Caco-2 (cell line): ENCODE data around the gene TMEM161A. TPM values are rescaled to one million over a fixed set of nuclear protein-coding genes. Genes with fewer than 3 reads are reported as not detected.

Source experiments
- BruUV-seq: library from RNA; stranded (reverse); fragments of 400-500 nt; replicated peaks from 2 replicates; lab custom pipeline; 2021; lab: Mats Ljungman, UMichigan
- CTCF ChIA-PET: fragments of 300-600 bp; sonication (Branson Sonifier 250); formaldehyde crosslinking; loops from one replicate; lab custom pipeline; 2022; ENCODE audit warnings: antibody characterized with exemption; lab: Charles Lee
- POLR2A ChIA-PET: fragments of 300-600 bp; sonication (Branson Sonifier 250); formaldehyde crosslinking; loops from one replicate; lab custom pipeline; 2022; ENCODE audit warnings: antibody characterized with exemption; lab: Charles Lee
- DNase-seq, 2 experiments: peaks; one replicate each; pipeline versions ENCODE4 v3.0.0 to v3.0.0-alpha.2; 2020 to 2022
- H3K27me3 ChIP-seq: replicated peaks from 2 replicates; pipeline ENCODE4 v1.6.0; 2011; ENCODE audit warnings: low read length; ENCODE audit not compliant: control insufficient read depth, insufficient read depth
- H3K36me3 ChIP-seq: 2 replicates; pipeline ENCODE4 v1.5.1; 2011; ENCODE audit warnings: low read length; ENCODE audit not compliant: control insufficient read depth, insufficient read depth
- H3K4me1 ChIP-seq: fragments of 250-450 bp; sonication (Bioruptor Pico); 2 replicates; pipeline ENCODE4 v1.5.1; 2020; ENCODE audit warnings: mild to moderate bottlenecking
- H3K4me3 ChIP-seq: 2 replicates; pipeline ENCODE4 v1.5.1; 2011; ENCODE audit warnings: low read depth, mild to moderate bottlenecking, control low read depth, low read length
- H3K9me3 ChIP-seq: fragments of 250-450 bp; sonication (Bioruptor Pico); 2 replicates; pipeline ENCODE4 v1.5.1; 2020; ENCODE audit warnings: mild to moderate bottlenecking, moderate library complexity
- H3K27ac Mint-ChIP-seq: one replicate; pipeline ENCODE4 v1.8.0; 2022; ENCODE audit warnings: mixed read lengths; ENCODE audit not compliant: unreplicated experiment
- H3K27me3 Mint-ChIP-seq: one replicate; pipeline ENCODE4 v1.8.0; 2022; ENCODE audit warnings: mixed read lengths; ENCODE audit not compliant: insufficient read depth, unreplicated experiment
- H3K36me3 Mint-ChIP-seq: one replicate; pipeline ENCODE4 v1.8.0; 2022; ENCODE audit warnings: mild to moderate bottlenecking, mixed read lengths; ENCODE audit not compliant: insufficient read depth, unreplicated experiment
- H3K4me1 Mint-ChIP-seq: one replicate; pipeline ENCODE4 v1.8.0; 2022; ENCODE audit warnings: low read depth, mixed read lengths; ENCODE audit not compliant: unreplicated experiment
- H3K4me3 Mint-ChIP-seq: one replicate; pipeline ENCODE4 v1.8.0; 2022; ENCODE audit warnings: mild to moderate bottlenecking, moderate library complexity, mixed read lengths; ENCODE audit not compliant: unreplicated experiment
- H3K9me3 Mint-ChIP-seq: one replicate; pipeline ENCODE4 v1.8.0; 2022; ENCODE audit warnings: mixed read lengths; ENCODE audit not compliant: unreplicated experiment
- CTCF ChIP-seq, 2 experiments: fragments of 200-600 bp in 1 of 2; IDR thresholded peaks; 1 replicate in 1 of 2; 2 replicates in 1 of 2; pipeline versions ENCODE4 v1.5.1 to v1.8.0; 2011 to 2022; ENCODE audit warnings: antibody characterized with exemption in 1 of 2, control low read depth in 1 of 2, inconsistent platforms in 1 of 2, low read depth in 1 of 2, low read length in 1 of 2, mild to moderate bottlenecking in 1 of 2, moderate library complexity in 1 of 2; ENCODE audit not compliant: insufficient read depth in 1 of 2, severe bottlenecking in 1 of 2, unreplicated experiment in 1 of 2
- intact Hi-C: fragments of 100-400 bp; cut with micrococcal nuclease; formaldehyde crosslinking; loops from one replicate; pipeline ENCODE4 v1.10.0; 2022; ENCODE audit not compliant: unreplicated experiment
- total RNA-seq: library from RNA; stranded (reverse); gene quantifications from 2 replicates; pipeline ENCODE4 v1.2.3, GENCODE V29; 2022

Gene TMEM161A
- total RNA-seq, 1 experiment from 2014 or later: 36.9 TPM

GRCh38 chr19:19147344-19147743 is 9.1 kb upstream of the TMEM161A start:
- no peaks in the 10 kb centered on the region for H3K27me3 Mint-ChIP-seq
- Histone ChIP-seq H3K9me3 (no peaks in the 10 kb centered on the region), H3K27me3 (no peaks in the 10 kb centered on the region), H3K4me3 (no peak overlapping the region), H3K4me1 (no peaks in the 10 kb centered on the region), H3K36me3 (no peaks in the 10 kb centered on the region)
- BruUV-seq: no TSS peak
- intact Hi-C loops: loop anchor here (2.0 kb wide), 2 partner anchors 77 to 213 kb away; no protein-coding TSS in a partner anchor
- no peaks in the 10 kb centered on the region for H3K4me1 Mint-ChIP-seq
- ChIA-PET POLR2A (no interaction called here), CTCF (no interaction called here)
- no peak for DNase-seq
- TF ChIP-seq CTCF (IDR thresholded peaks at IDR 0.05; ENCODE audit: insufficient read depth in 1 of 2, low read depth in 1 of 2, low read length in 1 of 2, severe bottlenecking in 1 of 2, unreplicated experiment in 1 of 2): no peak
- H3K27ac Mint-ChIP-seq: no peak overlapping the region
- H3K4me3 Mint-ChIP-seq: no peak overlapping the region
- no peaks in the 10 kb centered on the region for H3K36me3 Mint-ChIP-seq
- no peaks in the 10 kb centered on the region for H3K9me3 Mint-ChIP-seq

- H3K4me3 ChIP-seq: no peak overlapping the region
- no peaks in the 10 kb centered on the region for H3K9me3 Mint-ChIP-seq
- no TSS peak for BruUV-seq
- no peaks in the 10 kb centered on the region for H3K27me3 Mint-ChIP-seq
- ChIA-PET POLR2A (no interaction called here), CTCF (no interaction called here)
- H3K36me3 Mint-ChIP-seq: no peaks in the 10 kb centered on the region
- no peaks in the 10 kb centered on the region for H3K27me3 ChIP-seq
- H3K9me3 ChIP-seq: no peaks in the 10 kb centered on the region
- no peaks in the 10 kb centered on the region for H3K4me1 Mint-ChIP-seq
- DNase-seq: no peak
- no peak overlapping the region for H3K4me3 Mint-ChIP-seq
- intact Hi-C loops: loop anchor here (1.0 to 2.0 kb wide), 4 partner anchors 28 to 214 kb away; no protein-coding TSS in a partner anchor
- no peak for TF ChIP-seq CTCF (IDR thresholded peaks at IDR 0.05; ENCODE audit: insufficient read depth in 1 of 2, low read depth in 1 of 2, low read length in 1 of 2, severe bottlenecking in 1 of 2, unreplicated experiment in 1 of 2)
- no peaks in the 10 kb centered on the region for H3K4me1 ChIP-seq
- no peaks in the 10 kb centered on the region for H3K36me3 ChIP-seq
- H3K27ac Mint-ChIP-seq: no peak overlapping the region
Observed at GRCh38 chr19:19146865-19147264, 8.6 kb upstream of the TMEM161A start.

- intact Hi-C loops: loop anchor here (1.0 to 2.0 kb wide), 4 partner anchors 29 to 215 kb away; no protein-coding TSS in a partner anchor
- POLR2A ChIA-PET: no interaction called here
Observed at GRCh38 chr19:19145684-19146608, 7.7 kb upstream of the TMEM161A start.

More at GRCh38 chr19:19145684-19146608, 7.7 kb upstream of the TMEM161A start:
- Mint-ChIP-seq H3K27ac (no peak overlapping the region), H3K27me3 (no peaks in the 10 kb centered on the region), H3K4me1 (no peaks in the 10 kb centered on the region), H3K4me3 (no peak overlapping the region), H3K36me3 (no peaks in the 10 kb centered on the region), H3K9me3 (no peaks in the 10 kb centered on the region)
- CTCF ChIA-PET: interaction anchor here (0.5 to 1.0 kb wide), 5 partner anchors 9 to 209 kb away, joined by 3 to 7 read pairs (median 3); no protein-coding TSS in a partner anchor
- no peaks in the 10 kb centered on the region for H3K27me3 ChIP-seq
- BruUV-seq: no TSS peak
- TF ChIP-seq CTCF (IDR thresholded peaks at IDR 0.05; ENCODE audit: insufficient read depth in 1 of 2, low read depth in 1 of 2, low read length in 1 of 2, severe bottlenecking in 1 of 2, unreplicated experiment in 1 of 2): peak; percentile 93 to 96
- no peaks in the 10 kb centered on the region for H3K36me3 ChIP-seq
- DNase-seq: peak; percentile 75 to 90
- H3K4me3 ChIP-seq: no peak overlapping the region
- H3K9me3 ChIP-seq: no peaks in the 10 kb centered on the region
- H3K4me1 ChIP-seq: no peaks in the 10 kb centered on the region
